Myocyte (in vitro differentiated cells): Measurements from ENCODE around the gene ANKRD63. TPM values are rescaled to one million over a fixed set of nuclear protein-coding genes. Genes with fewer than 3 reads are reported as not detected.

Experiments used
- DNase-seq: peaks from one replicate; pipeline ENCODE4 v3.0.0-alpha.2; 2012; ENCODE audit warnings: low read depth
- total RNA-seq: library from RNA; depleted of rRNA; stranded (reverse); fragments of >200 nt; gene quantifications from 2 replicates; pipeline ENCODE4 v1.2.3, GENCODE V29; 2014

Gene ANKRD63
- total RNA-seq, 1 donor from 2014 or later: not detected

DNA sequence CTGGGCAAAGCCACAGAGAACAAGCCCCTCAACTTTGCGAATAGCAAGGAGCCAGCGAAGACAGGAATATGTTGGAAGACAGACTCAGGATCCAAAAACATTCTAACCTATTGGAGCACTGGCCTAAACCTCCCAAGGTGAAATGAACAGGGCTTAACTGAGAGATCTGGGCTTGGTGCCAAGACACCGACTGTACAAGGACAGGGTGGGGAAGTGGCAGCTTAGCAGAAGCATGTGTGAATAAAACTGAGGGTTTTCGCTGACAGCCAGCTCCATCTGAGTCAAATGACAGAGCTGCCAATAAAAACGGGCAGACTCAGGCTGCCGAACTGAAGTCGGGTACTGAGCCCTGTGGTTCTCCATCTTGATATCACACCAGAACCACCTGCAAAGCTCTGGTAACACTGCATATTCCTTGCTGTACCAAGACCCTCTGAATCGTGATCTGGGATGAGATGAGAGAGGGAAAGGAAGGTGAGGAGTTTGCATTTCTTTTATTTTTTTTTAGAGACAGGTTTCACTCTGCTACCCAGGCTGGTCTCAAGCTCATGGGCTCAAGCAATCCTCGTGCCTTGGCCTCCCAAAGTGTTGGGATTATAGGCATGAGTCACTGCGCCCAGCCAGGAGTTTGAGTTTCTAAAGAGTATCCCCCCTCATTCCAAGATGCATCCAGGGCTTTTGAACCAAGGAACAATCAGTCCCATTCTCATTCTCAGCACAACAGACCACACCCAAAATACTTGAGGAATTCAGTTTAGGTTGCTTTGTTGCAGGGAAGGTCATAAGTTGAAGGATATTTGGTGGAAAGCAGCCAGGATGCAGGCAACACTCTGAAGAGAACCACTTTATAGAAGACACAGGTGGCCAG is 30.9 kb upstream of the ANKRD63 start:
- DNase-seq: peak; percentile 55

DNA sequence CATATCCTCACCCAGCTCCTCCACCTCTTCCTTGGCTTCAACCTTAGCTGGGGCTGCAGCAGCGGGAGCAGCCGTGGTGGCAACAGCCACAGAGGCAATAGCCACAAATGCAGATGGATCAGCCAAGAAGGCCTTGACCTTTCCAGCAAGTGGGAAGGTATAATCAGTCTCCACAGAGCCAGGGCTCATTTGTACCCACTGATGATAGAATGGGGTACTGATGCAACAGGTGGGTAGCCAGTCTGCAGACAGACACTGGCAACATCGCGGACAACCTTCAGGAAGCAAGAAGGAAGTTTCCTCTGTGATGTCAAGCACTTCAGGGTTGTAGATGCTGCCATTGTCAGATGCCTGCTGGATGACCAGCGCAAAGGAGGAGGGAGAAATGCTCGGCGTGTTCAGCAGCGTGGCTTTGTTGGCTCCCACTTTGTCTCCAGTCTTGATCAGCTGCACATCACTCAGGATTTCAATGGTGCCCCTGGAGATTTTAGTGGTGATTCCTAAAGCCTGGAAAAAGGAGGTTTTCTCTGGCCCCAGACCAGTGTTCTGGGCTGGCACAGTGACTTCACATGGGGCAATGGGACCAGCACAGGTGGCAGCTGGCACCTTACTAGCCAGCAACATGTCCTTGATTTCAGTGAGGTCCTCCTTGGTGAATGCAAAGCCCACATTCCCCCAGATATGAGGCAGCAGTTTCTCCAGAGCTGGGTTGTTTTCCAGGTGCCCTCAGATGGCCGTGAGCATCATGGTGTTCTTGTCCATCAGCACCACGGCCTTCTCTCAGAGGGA is 29.7 kb upstream of the ANKRD63 start:
- no peak for DNase-seq

DNA sequence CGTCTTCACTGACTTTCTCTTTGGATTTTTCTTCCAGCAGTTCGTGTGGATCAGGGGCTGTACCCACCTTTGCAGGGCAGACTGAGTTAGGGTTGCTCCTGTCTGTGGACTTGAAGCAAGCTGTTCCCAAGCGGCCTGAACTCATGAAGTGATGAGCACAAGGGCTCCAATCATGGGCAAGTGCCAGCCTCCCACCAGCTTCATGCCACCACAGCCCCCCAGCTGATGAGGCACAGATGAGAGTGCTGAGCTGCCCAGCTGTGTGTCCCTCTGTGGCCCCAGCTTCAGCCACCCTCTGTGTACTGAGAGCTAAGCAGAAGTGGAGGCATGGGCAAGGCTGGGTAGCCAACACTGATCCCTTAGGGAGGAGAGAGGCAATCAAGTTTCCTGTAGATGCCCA is 28.1 kb upstream of the ANKRD63 start:
- DNase-seq: no peak

DNA sequence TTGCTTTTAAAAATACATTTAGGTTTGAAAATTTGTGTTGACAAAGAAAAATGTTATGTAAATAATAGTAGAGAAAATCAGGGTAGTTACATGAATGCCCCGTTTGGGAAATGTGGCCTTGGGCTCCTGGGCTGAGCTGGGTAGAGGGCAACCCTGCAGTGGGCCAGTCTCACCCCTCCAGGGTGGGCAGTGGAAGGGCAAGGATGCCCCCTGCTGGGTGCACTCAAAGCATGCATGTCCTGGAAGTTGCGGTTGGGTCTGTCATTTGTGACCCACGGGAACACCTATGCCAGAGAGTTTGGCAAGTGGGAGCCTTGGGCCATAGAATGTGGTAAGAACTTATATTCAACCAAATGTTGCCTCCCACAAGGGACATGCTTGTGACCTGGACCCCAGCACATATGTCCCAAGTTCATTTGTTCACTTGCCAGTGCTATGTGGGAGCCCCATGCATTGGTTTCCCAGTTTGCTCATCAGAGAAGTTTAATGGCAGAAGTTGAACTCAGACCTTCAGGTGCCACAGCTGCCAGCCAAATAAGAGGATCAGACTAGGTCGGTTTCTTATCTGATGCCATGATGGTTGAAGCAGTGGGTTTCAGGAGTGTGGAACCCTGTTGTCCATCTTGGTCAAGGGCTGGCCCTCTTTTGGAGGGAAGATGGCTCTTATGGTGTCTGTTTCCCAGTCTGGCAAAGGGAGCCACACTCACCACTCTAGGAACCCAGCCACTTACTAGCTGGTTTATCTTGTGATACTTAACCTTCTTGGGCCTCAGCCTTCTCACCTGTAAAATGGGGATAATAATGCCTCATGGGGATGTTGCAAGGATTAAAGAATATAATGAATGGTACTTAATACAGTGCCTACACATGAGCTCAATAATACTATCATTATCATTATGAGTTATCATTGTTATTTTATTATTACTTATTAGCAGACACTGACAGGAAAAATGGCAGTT is 27.4 kb upstream of the ANKRD63 start:
- DNase-seq: no peak

DNA sequence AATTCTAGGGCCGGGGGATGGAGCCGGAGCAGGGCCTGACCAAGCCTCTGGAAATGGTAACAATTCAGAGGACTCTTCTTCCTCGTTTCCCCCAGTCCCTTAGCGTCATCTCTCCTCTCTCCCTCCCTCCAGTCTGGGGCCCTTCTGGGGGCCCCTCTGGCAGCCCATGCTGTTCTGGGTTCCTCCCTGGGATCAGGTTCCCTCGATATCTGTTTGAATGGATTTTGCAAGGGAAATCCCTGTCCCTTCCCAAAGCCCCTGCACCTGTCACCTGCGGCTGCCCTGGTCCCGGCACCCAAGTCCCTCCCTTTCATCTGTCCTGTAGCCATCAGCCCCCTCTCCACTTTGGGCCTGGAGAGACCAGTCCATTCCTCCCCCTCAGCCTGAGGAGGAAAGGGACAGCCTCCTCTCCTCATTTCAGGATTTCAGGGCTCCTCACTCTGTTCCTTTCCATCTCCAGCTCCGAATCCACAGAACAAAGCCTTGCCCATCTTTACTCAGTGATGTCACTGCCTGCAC is 26.5 kb upstream of the ANKRD63 start:
- no peak for DNase-seq

DNA sequence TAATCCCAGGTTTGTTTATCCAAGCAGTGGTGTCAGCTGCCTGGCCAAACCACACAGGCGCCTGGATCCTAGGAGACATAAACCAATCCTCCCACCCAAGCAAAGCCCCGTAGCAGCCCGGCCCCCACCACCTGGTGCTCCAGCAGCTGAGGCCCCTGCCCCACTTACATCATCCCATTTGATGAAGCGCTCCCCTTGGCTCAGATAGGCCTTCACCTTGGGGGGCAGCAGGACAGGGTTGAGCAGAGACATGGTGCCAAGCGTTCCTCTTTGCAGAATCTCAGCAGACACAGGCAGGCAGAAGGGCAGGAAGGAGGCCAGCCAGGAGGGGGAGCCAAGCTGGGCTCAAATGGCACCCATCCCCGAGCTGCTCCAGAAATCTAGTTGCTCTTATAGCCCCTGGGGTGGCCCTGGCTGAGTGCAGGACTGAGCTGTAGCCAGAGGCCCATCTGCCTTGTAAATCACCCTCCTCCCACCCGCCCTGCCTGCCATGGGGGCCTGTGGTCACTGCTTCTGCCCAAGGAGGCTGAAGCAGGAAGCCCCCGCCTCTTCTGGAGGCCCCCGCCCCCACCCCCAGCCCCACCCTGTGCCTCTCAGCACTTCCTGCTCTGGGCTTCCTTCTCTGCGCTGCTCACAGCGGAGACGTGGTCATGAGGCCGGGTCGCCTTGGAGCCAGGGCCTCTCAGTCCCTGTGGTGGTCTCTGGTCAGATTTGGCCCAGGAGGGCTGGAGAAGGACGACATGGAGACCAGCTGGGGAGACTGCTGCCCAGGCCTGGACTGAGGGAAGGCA is 24.8 kb upstream of the ANKRD63 start, which contains the start of gene PLCB2:
Gene PLCB2 (minus strand): TSS at position 515 of the 791 bp plus-strand sequence. CDS start 263 bp downstream, at position 252.
- DNase-seq: no peak

DNA sequence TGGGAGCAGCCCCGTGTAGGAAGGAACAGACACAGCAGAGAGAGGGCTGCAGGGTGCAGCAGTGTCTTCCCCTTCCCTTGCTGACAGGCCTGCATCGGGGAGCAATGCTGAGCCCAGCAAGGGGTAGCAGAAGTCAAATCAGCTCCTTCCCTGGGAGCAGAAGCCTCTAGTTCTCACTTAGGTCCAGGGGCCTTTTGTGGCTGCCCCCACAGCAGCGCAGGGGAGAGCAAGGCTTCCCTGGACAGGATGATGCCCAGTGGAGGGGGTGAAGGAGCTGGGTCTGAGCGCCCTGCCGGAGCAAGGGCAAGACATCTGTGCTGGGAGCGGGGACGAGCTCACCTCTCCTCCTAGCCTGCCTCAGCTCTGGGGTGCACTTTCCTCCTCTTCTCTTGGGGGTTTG is 24.0 kb upstream of the ANKRD63 start:
- DNase-seq: no peak

DNA sequence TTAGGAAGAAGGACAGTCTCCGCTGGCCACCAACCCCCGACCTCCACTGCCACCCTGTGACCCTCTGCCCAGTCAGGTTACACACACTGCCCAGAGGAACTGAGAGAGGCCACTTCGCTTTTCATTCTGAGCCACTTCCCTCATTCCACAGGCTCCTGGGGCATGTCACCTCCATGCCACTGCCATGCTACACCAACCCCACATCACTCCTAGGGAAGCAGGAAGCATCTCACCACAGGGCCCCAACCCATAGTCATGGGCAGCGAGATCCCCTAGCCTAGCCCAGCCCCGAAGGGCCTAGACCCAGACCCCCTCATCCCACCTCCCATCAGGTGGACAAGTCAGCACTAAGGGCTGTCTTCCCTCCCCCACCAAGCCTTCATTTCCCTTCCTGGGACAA is 23.5 kb upstream of the ANKRD63 start:
- no peak for DNase-seq

DNA sequence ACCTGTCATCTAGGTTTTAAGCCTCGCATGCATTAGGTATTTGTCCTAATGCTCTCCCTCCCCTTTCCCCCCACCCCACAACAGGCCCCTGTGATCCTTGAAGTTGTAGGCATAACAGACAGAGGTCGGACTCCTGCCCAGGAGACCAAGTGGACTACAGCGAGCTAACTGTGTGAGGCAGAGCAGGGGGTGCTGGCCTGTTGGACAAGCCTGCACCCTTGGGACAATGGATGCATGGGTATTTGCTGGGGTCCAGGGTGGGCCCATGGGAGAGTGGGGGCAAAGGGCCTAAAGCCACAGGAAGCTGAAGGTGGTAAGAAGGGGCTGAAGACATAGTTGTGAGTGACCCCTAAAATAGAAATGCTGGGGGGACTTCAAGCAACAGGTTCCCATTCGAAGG is 22.4 kb upstream of the ANKRD63 start:
- DNase-seq: no peak

DNA sequence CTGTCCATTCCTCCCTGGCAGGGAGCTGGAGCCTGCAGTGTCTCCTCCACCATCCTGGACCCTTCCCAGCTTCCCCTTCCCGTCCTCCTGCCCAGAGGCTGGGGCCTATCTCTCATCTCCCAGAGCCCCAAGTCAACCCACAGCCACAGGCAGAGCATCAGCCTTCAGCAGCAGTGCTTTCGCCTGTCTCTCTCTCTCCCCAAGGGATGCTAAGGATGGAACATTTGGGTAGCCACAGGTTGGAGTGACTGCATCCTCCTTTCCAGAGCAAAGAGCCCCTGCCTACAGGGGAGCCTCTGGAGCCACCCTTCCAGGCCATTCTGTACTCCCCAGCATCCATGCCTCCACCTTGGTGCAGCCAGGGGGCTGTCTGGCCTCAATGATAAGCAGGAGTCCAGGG is 20.7 kb upstream of the ANKRD63 start:
- DNase-seq: no peak

DNA sequence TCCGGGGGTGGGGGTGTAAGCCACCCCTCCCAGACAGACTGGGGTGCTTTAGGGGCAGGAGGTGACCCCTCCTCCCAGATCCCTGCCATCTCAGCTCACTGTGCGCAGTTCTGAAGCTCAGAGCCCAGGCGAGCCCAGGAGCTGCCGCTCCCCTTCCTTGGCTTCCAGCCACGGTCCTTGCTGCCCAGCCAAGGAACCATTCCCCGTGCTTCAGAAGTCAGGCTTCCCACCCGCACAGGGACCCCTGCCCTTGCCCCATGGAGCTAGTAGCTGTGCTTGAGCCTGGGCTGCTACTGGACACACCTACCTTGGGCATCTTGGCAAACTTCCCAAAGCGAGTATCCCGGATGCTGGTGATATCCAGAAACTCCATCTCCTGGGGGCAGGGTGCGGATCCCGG is 20.1 kb upstream of the ANKRD63 start:
- DNase-seq: no peak

DNA sequence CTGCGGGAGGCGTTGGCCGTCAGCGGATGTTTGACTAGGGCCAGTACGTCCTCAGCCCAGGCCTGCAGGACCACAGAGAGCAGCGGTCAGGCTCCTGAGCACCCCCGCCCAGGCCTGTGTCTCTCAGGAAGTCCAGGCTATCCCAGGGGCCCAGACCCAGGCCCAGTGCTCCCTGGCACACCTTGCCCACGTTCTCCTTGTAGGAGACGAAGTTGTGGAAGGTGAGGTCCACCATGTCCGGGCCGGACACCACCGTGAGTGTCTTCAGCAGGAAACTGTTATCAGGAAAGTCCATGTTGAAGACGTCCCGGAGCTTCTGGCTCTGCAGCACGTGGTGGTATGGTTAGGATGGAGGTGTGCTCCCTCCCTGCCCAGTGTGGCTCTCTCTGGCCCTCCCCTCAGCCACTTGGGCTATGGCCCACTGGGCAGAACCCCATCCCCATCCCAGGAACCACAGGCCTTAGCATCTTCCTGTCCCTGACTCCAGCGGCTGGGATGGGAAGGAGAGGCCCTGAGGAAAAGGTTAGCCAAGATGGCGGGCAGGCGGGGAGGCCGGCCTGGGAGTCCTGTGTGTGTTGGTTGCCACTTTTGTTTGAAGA is 19.5 kb upstream of the ANKRD63 start:
- DNase-seq: no peak

DNA sequence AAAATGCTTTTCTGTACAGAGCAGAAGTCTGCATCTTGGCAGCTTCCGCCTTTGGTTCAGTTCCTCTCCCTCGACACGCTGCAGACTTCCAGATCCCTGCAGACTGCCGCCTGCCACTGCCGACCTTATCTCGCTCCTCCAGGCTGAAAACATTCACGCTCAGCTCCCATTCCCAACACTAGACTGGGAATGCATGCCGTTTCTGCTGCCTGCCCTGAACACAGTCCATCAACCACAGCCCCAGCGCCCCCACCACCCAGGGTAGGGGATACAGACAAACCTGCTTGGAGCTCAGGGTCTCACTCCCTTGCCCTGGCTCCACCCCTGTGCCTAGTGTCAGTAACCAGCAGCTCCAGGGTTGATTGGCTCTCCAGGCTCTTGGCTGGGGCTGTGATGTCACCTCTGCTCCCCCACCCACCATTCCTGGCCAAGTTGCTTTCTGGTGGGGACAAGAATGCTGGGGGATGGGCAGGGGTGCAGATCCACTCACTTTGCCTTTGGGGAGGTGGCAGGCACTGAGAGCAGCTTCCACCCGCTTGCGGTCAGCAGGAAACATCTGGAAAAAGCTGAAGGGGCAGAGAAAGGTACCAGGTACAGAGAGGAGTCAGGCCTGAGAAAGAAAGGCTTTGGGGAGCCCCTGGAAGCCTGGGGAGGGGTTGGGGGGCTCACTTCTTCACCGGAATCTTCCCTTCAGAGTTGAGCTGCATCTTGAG is 18.8 kb upstream of the ANKRD63 start:
- no peak for DNase-seq

DNA sequence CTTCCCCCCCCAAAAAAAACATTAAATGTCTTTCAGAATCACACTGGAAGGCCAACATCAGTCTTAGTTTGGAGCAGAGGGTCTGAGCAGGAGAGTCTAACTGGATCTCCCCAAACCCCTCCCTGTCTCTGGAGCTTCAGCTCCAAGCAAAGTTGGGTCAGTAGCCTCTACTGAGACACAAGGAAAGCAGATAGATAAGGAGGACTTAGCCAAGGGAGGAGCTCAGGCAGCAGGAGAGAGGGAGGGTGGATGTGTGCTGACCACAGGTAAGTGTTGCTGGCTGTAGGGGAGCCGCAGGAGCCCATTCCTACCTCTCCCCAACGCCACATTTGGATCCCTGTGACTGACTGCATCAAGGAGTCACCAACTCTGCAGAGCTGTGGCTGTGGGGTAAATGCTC is 17.9 kb upstream of the ANKRD63 start:
- no peak for DNase-seq

DNA sequence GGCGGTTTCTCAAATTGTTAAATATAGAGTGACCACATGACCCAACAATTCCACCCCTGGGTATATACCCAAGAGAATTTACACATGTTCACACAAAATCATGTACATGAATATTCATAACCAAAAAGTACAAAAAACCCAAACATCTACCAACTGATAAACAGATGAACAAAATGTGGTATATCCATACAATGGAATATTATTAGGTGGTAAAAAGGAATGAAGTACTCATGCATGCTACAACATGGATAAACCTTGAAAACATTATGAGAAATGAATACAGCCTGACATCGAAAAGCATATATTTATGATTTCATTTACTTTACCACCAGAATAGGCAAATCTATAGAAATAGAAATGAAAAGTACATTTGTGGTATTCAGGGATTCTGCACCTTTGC is 17.5 kb upstream of the ANKRD63 start:
- no peak for DNase-seq

DNA sequence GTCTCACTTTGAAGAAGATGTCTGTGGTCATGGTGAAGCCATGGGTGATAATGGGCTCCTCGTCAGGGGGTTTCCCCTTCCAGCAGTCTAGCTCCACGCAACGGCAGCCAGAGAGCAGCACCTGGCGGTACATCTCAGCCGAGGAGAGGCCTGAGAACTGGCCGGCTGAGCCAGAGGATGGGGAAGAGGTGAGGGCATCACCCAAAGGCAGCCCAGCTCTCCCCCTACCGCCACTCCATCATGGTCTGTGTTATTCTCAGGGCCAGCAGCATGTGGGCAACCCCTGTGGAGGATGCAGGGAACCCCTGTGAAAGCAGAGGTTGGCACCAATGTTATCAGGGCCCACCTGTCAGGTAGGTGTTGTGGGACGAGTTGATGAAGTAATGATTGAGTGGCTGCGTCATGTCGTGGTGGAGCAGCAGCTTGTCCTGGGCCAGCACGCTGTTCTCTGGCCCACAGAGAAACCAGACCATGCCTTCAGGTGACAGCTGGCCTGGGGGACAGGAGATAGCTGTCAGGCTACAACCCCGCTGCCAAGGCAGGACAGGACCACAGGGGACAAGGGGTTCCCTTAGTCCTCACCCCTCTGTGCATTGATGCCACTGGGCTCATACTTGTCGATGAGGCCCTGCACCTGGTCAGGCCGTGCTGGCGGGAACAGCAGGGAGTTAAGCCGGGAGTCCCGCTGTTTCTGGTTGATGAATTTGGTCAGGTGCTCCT is 15.5 kb upstream of the ANKRD63 start:
- no peak for DNase-seq

DNA sequence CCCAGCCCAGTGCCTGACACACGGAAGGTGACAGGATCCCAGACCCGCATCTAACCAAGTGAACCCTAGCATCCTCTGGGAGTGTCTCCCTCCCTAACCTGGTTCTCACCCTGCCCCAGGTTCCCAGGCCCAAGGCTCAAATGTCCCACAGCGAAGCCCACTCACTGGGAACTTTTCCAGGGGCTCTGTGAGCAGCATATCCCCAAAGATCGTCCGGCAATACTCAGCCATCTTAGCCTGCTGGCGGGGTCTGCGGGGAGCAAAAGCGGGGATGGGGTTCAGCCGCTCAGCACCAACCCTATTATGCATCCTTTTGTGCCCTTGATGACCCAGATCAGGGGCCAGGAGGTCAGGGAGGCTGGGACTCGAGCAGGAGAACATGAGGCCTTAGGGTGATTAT is 14.5 kb upstream of the ANKRD63 start:
- DNase-seq: no peak

DNA sequence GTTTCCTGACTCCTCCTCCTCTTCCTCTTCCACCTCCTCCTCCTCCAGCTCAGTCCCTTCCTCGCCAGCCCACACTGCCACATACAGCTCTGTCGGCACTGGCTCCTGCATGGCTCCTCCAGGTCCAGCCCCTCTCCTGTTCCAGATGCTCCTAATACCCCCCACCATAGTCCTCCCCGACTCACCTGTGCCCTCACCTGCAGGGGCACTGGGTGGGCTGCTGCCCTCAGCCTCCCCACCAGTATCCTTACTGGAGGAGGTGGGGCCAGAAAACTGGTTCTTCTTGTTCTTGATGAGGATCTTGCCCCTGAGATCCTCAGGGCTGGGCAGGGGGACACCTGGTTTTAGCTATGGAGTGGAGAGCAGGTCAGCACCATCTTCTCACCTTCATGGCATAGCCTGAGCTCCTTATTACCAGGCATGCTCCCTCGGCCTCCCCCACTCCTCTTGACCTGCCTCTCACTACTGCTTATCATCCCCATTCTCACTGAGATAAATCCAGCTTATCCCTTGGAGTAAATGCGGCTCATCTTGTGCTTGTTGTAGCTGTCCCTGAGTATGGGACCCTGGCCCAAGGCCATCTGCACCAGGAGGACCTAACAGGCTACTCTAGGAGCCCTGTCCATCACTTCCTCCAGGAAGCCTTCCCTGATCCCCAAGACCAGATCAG is 13.8 kb upstream of the ANKRD63 start:
- DNase-seq: no peak
